H9 (cell line): Measurements from ENCODE around the gene IGBP1. TPM values are rescaled to one million over a fixed set of nuclear protein-coding genes. Genes with fewer than 3 reads are reported as not detected.

ENCODE experiments used
- DNase-seq: peaks from one replicate; pipeline ENCODE4 v3.0.0-alpha.2; 2017
- H2AFZ ChIP-seq: one replicate; pipeline ENCODE4 v1.6.1; 2013; ENCODE audit warnings: mild to moderate bottlenecking, low read length, control low read depth, moderate library complexity
- H2AK5ac ChIP-seq: 2 replicates; pipeline ENCODE4 v1.6.1; 2013; ENCODE audit warnings: low read length, control low read depth, mixed read lengths; ENCODE audit not compliant: insufficient read length
- H2BK120ac ChIP-seq: one replicate; pipeline ENCODE4 v1.6.1; 2013; ENCODE audit warnings: low read depth, mild to moderate bottlenecking, low read length, control low read depth, inconsistent platforms; ENCODE audit not compliant: poor library complexity, severe bottlenecking
- H2BK12ac ChIP-seq: 2 replicates; pipeline ENCODE4 v1.6.1; 2013; ENCODE audit warnings: low read length, control low read depth, mixed read lengths, low read depth; ENCODE audit not compliant: insufficient read length
- H2BK15ac ChIP-seq: 2 replicates; pipeline ENCODE4 v1.6.1; 2013; ENCODE audit warnings: low read depth, low read length, control low read depth
- H2BK20ac ChIP-seq: one replicate; pipeline ENCODE4 v1.6.1; 2013; ENCODE audit warnings: low read depth, mild to moderate bottlenecking, low read length, control low read depth, inconsistent platforms; ENCODE audit not compliant: poor library complexity, severe bottlenecking
- H2BK5ac ChIP-seq: 2 replicates; pipeline ENCODE4 v1.6.1; 2013; ENCODE audit warnings: low read length, control low read depth, mixed read lengths; ENCODE audit not compliant: insufficient read length
- H3K14ac ChIP-seq: 2 replicates; pipeline ENCODE4 v1.6.1; 2013; ENCODE audit warnings: low read length, control low read depth; ENCODE audit not compliant: insufficient read depth
- H3K18ac ChIP-seq: 2 replicates; pipeline ENCODE4 v1.6.1; 2013; ENCODE audit warnings: low read depth, mild to moderate bottlenecking, mixed read lengths, low read length, control low read depth; ENCODE audit not compliant: insufficient read length
- H3K23ac ChIP-seq: 2 replicates; pipeline ENCODE4 v1.6.1; 2013; ENCODE audit warnings: low read length, control low read depth, mixed read lengths, low read depth; ENCODE audit not compliant: insufficient read length
- H3K23me2 ChIP-seq: 2 replicates; pipeline ENCODE4 v1.6.1; 2013; ENCODE audit warnings: low read depth, mild to moderate bottlenecking, mixed read lengths, low read length, control low read depth; ENCODE audit not compliant: insufficient read length, poor library complexity, severe bottlenecking
- H3K27ac ChIP-seq: 2 replicates; pipeline ENCODE4 v1.5.1; 2013; ENCODE audit warnings: low read length, control low read depth, mixed read lengths, low read depth; ENCODE audit not compliant: insufficient read length
- H3K27me3 ChIP-seq: 2 replicates; pipeline ENCODE4 v1.6.1; 2013; ENCODE audit warnings: low read length, control low read depth, inconsistent platforms; ENCODE audit not compliant: insufficient read depth
- H3K4ac ChIP-seq: 2 replicates; pipeline ENCODE4 v1.6.1; 2013; ENCODE audit warnings: low read depth, mild to moderate bottlenecking, control low read depth, inconsistent platforms, low read length, moderate library complexity
- H3K4me1 ChIP-seq: 2 replicates; pipeline ENCODE4 v1.6.1; 2013; ENCODE audit warnings: low read length, control low read depth, inconsistent platforms; ENCODE audit not compliant: insufficient read depth
- H3K4me2 ChIP-seq: 2 replicates; pipeline ENCODE4 v1.6.1; 2013; ENCODE audit warnings: low read length, control low read depth, mixed read lengths; ENCODE audit not compliant: insufficient read length, insufficient read depth
- H3K56ac ChIP-seq: 2 replicates; pipeline ENCODE4 v1.6.1; 2013; ENCODE audit warnings: low read depth, mild to moderate bottlenecking, mixed read lengths, low read length, control low read depth; ENCODE audit not compliant: insufficient read length
- H3K79me1 ChIP-seq: 2 replicates; pipeline ENCODE4 v1.6.1; 2013; ENCODE audit warnings: low read depth, mild to moderate bottlenecking, moderate library complexity, low read length, control low read depth, inconsistent platforms; ENCODE audit not compliant: insufficient read depth, poor library complexity, severe bottlenecking
- H3K79me2 ChIP-seq: 2 replicates; pipeline ENCODE4 v1.6.1; 2013; ENCODE audit warnings: low read length, control low read depth, inconsistent platforms; ENCODE audit not compliant: insufficient read depth
- H3K9ac ChIP-seq: 2 replicates; pipeline ENCODE4 v1.6.1; 2013; ENCODE audit warnings: low read length, control low read depth, mixed read lengths; ENCODE audit not compliant: insufficient read length; ENCODE audit errors: extremely low read depth
- H3K9me3 ChIP-seq: one replicate; pipeline ENCODE4 v1.6.1; 2013; ENCODE audit warnings: low read depth, low read length, inconsistent platforms; ENCODE audit not compliant: control insufficient read depth
- H3T11ph ChIP-seq: one replicate; pipeline ENCODE4 v1.6.1; 2013; ENCODE audit warnings: mild to moderate bottlenecking, low read length, control low read depth, inconsistent platforms
- H4K20me1 ChIP-seq: one replicate; pipeline ENCODE4 v1.6.1; 2013; ENCODE audit not compliant: control insufficient read depth, insufficient read length, insufficient read depth
- H4K5ac ChIP-seq: 2 replicates; pipeline ENCODE4 v1.6.1; 2013; ENCODE audit warnings: low read depth, mild to moderate bottlenecking, mixed read lengths, low read length, control low read depth; ENCODE audit not compliant: insufficient read length
- H4K8ac ChIP-seq: replicated peaks from 2 replicates; pipeline ENCODE4 v1.6.1; 2013; ENCODE audit warnings: low read length, control low read depth, mixed read lengths, low read depth; ENCODE audit not compliant: insufficient read length
- H4K91ac ChIP-seq: 2 replicates; pipeline ENCODE4 v1.6.1; 2013; ENCODE audit warnings: low read depth, mild to moderate bottlenecking, moderate library complexity, mixed read lengths, low read length, control low read depth; ENCODE audit not compliant: insufficient read length
- H3K27ac Mint-ChIP-seq, 3 experiments: 2 replicates in 2 of 3; 3 replicates in 1 of 3; pipeline ENCODE4 v1.8.0; 2020 to 2021; ENCODE audit warnings: mixed read lengths in 3 of 3, mild to moderate bottlenecking in 1 of 3, moderate library complexity in 1 of 3
- H3K27me3 Mint-ChIP-seq: 2 replicates; pipeline ENCODE4 v1.8.0; 2021; ENCODE audit warnings: low read depth, mild to moderate bottlenecking, moderate library complexity, mixed read lengths
- H3K36me3 Mint-ChIP-seq, 3 experiments: 2 replicates in 2 of 3; 3 replicates in 1 of 3; pipeline ENCODE4 v1.8.0; 2020 to 2021; ENCODE audit warnings: low read depth in 3 of 3, mixed read lengths in 3 of 3; ENCODE audit not compliant: insufficient read depth in 1 of 3
- H3K4me1 Mint-ChIP-seq, 2 experiments: 2 replicates each; pipeline ENCODE4 v1.8.0; 2020; ENCODE audit warnings: mixed read lengths in 2 of 2
- H3K4me3 Mint-ChIP-seq, 2 experiments: 2 replicates in 1 of 2; 3 replicates in 1 of 2; pipeline ENCODE4 v1.8.0; 2020 to 2021; ENCODE audit warnings: mild to moderate bottlenecking in 2 of 2, mixed read lengths in 2 of 2, moderate library complexity in 1 of 2
- H3K9me3 Mint-ChIP-seq, 2 experiments: 2 replicates in 1 of 2; 3 replicates in 1 of 2; pipeline ENCODE4 v1.8.0; 2020; ENCODE audit warnings: mild to moderate bottlenecking in 2 of 2, mixed read lengths in 2 of 2, moderate library complexity in 1 of 2
- WGBS: extraction: QIAGEN DNeasy Blood & Tissue Kit; methylation state at CpG from one replicate; pipeline ENCODE4 v1.1.7; 2013; ENCODE audit warnings: missing lambda C conversion rate, low lambda C conversion rate, mixed read lengths; ENCODE audit not compliant: insufficient read length; ENCODE audit errors: extremely low coverage; 5-methylcytosine and 5-hydroxymethylcytosine counted together
- total RNA-seq: library from RNA; stranded (reverse); gene quantifications from 2 replicates; pipeline ENCODE4 v1.2.1, GENCODE V29; 2021
- TF ChIP-seq, protein P1 (sequence below): fragments of 200-600 bp; sonication (generic); conservative IDR thresholded peaks from 3 replicates; pipeline ENCODE4 v1.8.0; 2021; ENCODE audit warnings: antibody characterized with exemption, mild to moderate bottlenecking

IGBP1 gene
- total RNA-seq, 1 experiment from 2014 or later = 45.0 TPM

DNA sequence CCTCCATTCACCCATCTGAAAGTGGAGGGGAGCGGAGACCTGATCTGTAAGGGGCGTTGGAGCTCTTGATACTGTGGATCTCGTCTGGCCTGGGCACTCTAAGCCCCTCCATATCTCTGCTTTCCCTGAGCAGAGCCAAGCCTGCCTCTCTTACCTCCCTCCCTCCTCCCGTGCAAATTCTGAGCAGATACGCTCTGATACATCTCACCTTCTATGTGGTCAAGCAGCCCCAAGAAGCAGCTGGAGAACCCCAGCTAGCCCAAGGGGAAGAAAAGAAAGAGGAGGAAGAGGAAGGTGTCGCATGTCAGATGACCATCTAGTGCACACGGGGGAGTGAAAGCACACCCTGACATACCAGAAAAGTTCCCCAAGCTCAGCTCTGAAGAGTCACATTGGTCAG is 42.1 kb downstream of the IGBP1 start:
- H3K27me3 Mint-ChIP-seq = peaks cover 2% of the 10 kb centered on the region
- no peaks in the 10 kb centered on the region for H3K79me1 ChIP-seq
- no peak overlapping the region for H2BK120ac ChIP-seq
- no peak overlapping the region for H4K8ac ChIP-seq
- no peak overlapping the region for H3K9ac ChIP-seq
- no peak overlapping the region for H4K91ac ChIP-seq
- H3T11ph ChIP-seq = no peak overlapping the region
- peaks cover 0 to 5% (median 0%) of the 10 kb centered on the region in 3 experiments; a peak in 3 of 7 replicates for H3K36me3 Mint-ChIP-seq
- H4K5ac ChIP-seq = no peak overlapping the region
- H4K20me1 ChIP-seq = no peaks in the 10 kb centered on the region
- no peaks in the 10 kb centered on the region for H3K4me1 ChIP-seq
- no peak overlapping the region for H3K56ac ChIP-seq
- no peak overlapping the region for H2BK15ac ChIP-seq
- no peak overlapping the region for H3K4me2 ChIP-seq
- H2BK20ac ChIP-seq = no peak overlapping the region
- peaks cover 55% of the 10 kb centered on the region for H3K9me3 ChIP-seq
- H3K4ac ChIP-seq = no peak overlapping the region
- peaks cover 34 to 37% of the 10 kb centered on the region in 2 experiments for H3K4me1 Mint-ChIP-seq
- no peak overlapping the region for H3K4me3 Mint-ChIP-seq
- H2BK5ac ChIP-seq = no peak overlapping the region
- H3K27ac Mint-ChIP-seq = peak overlapping the region in 2 of 3 experiments; percentile 64 to 89; a peak in 2 of 7 replicates
- TF ChIP-seq, protein P1, sequence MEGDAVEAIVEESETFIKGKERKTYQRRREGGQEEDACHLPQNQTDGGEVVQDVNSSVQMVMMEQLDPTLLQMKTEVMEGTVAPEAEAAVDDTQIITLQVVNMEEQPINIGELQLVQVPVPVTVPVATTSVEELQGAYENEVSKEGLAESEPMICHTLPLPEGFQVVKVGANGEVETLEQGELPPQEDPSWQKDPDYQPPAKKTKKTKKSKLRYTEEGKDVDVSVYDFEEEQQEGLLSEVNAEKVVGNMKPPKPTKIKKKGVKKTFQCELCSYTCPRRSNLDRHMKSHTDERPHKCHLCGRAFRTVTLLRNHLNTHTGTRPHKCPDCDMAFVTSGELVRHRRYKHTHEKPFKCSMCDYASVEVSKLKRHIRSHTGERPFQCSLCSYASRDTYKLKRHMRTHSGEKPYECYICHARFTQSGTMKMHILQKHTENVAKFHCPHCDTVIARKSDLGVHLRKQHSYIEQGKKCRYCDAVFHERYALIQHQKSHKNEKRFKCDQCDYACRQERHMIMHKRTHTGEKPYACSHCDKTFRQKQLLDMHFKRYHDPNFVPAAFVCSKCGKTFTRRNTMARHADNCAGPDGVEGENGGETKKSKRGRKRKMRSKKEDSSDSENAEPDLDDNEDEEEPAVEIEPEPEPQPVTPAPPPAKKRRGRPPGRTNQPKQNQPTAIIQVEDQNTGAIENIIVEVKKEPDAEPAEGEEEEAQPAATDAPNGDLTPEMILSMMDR = no peak
- no peaks in the 10 kb centered on the region for H3K27me3 ChIP-seq
- DNase-seq = no peak
- H3K79me2 ChIP-seq = no peaks in the 10 kb centered on the region; the same call in 1 of the 2 replicates
- WGBS = no CpG with 5 or more reads among the region's 7 CpGs
- no peak overlapping the region for H2BK12ac ChIP-seq
- no peak overlapping the region for H3K23ac ChIP-seq
- peaks cover 65 to 85% of the 10 kb centered on the region in 2 experiments for H3K9me3 Mint-ChIP-seq
- H2AFZ ChIP-seq = no peak overlapping the region
- no peak overlapping the region for H2AK5ac ChIP-seq
- no peak overlapping the region for H3K18ac ChIP-seq
- H3K23me2 ChIP-seq = no peaks in the 10 kb centered on the region
- no peak overlapping the region for H3K27ac ChIP-seq
- H3K14ac ChIP-seq = no peak overlapping the region
